H1 (cell line): ENCODE measurements around the gene ADH1A. TPM values are rescaled to one million over a fixed set of nuclear protein-coding genes. Genes with fewer than 3 reads are reported as not detected.

Experiments
- CTCF ChIA-PET: fragments of 300-600 bp; sonication (Branson Sonifier 250); formaldehyde crosslinking; loops from one replicate; lab custom pipeline; 2021; ENCODE audit not compliant: partially characterized antibody; lab: Charles Lee
- POLR2A ChIA-PET: fragments of 300-600 bp; sonication (Branson Sonifier 250); formaldehyde crosslinking; loops from one replicate; lab custom pipeline; 2021; ENCODE audit warnings: inconsistent platforms; ENCODE audit not compliant: partially characterized antibody; lab: Charles Lee
- DNase-seq, 2 experiments: peaks; one replicate each; pipeline versions ENCODE4 v3.0.0 to v3.0.0-alpha.2; 2010 to 2022; ENCODE audit warnings: low spot score in 2 of 2, low read depth in 1 of 2, mixed read lengths in 1 of 2
- FAIRE-seq: peaks from 2 replicates; lab custom pipeline; 2011; peaks lifted over from hg19 to GRCh38; lab: Jason Lieb, UNC
- H2AFZ ChIP-seq: 2 replicates; pipeline ENCODE4 v1.8.1; 2012; ENCODE audit warnings: low read length, inconsistent platforms
- H2AK5ac ChIP-seq: 2 replicates; pipeline ENCODE4 v1.6.1; 2013; ENCODE audit warnings: low read depth, low read length
- H2BK120ac ChIP-seq: replicated peaks from 2 replicates; pipeline ENCODE3; 2013; ENCODE audit warnings: low read depth, low read length, inconsistent platforms
- H2BK12ac ChIP-seq: 2 replicates; pipeline ENCODE4 v1.6.1; 2013; ENCODE audit warnings: low read depth, low read length
- H2BK15ac ChIP-seq: 2 replicates; pipeline ENCODE4 v1.6.1; 2013; ENCODE audit warnings: low read length
- H2BK20ac ChIP-seq: 2 replicates; pipeline ENCODE4 v1.6.1; 2013; ENCODE audit warnings: low read length
- H2BK5ac ChIP-seq: 2 replicates; pipeline ENCODE4 v1.6.1; 2013; ENCODE audit warnings: low read depth, low read length
- H3K14ac ChIP-seq: 2 replicates; pipeline ENCODE4 v1.6.1; 2013; ENCODE audit warnings: inconsistent platforms; ENCODE audit not compliant: insufficient read length
- H3K18ac ChIP-seq: 2 replicates; pipeline ENCODE4 v1.6.1; 2013; ENCODE audit warnings: low read length; ENCODE audit errors: extremely low read depth
- H3K23ac ChIP-seq: 2 replicates; pipeline ENCODE4 v1.6.1; 2013; ENCODE audit warnings: inconsistent platforms; ENCODE audit not compliant: insufficient read length
- H3K23me2 ChIP-seq: 2 replicates; pipeline ENCODE4 v1.6.1; 2013; ENCODE audit warnings: low read depth, low read length
- H3K27ac ChIP-seq: 2 replicates; pipeline ENCODE4 v1.6.1; 2011; ENCODE audit warnings: low read depth, low read length, inconsistent platforms
- H3K27me3 ChIP-seq, 4 experiments: replicated peaks in 1 of 4; 1 replicate in 1 of 4; 2 replicates in 3 of 4; pipeline versions ENCODE4 v1.6.1 to v1.8.1; 2011 to 2013; ENCODE audit warnings: low read length in 3 of 4, mild to moderate bottlenecking in 3 of 4, inconsistent platforms in 2 of 4, mixed read lengths in 2 of 4, moderate library complexity in 1 of 4; ENCODE audit not compliant: control insufficient read depth in 3 of 4, insufficient read depth in 3 of 4; ENCODE audit errors: extremely low read depth in 1 of 4
- H3K36me3 ChIP-seq, 4 experiments: 2 replicates each; pipeline versions ENCODE4 v1.6.1 to v1.8.1; 2011 to 2013; ENCODE audit warnings: mild to moderate bottlenecking in 4 of 4, low read length in 3 of 4, moderate library complexity in 2 of 4, control low read depth in 1 of 4, inconsistent platforms in 1 of 4; ENCODE audit not compliant: insufficient read depth in 4 of 4, control insufficient read depth in 2 of 4
- H3K4ac ChIP-seq: replicated peaks from 2 replicates; pipeline ENCODE3; 2013; ENCODE audit warnings: low read length, low read depth, mixed read lengths, inconsistent platforms; ENCODE audit not compliant: insufficient read length
- H3K4me1 ChIP-seq, 4 experiments: replicated peaks in 1 of 4; 1 replicate in 1 of 4; 2 replicates in 3 of 4; pipeline versions ENCODE4 v1.6.1 to v1.8.1; 2011 to 2013; ENCODE audit warnings: low read length in 3 of 4, inconsistent platforms in 2 of 4, mixed read lengths in 1 of 4; ENCODE audit not compliant: insufficient read depth in 4 of 4, control insufficient read depth in 3 of 4
- H3K4me2 ChIP-seq, 2 experiments: 2 replicates each; pipeline versions ENCODE4 v1.6.1 to v1.8.1; 2011 to 2013; ENCODE audit warnings: low read depth in 2 of 2, low read length in 2 of 2, control low read depth in 1 of 2, inconsistent platforms in 1 of 2, mild to moderate bottlenecking in 1 of 2; ENCODE audit not compliant: insufficient read depth in 1 of 2
- H3K4me3 ChIP-seq, 4 experiments: fragments of 200-600, 300-600 bp in 1 of 4; sonication (generic), shearing (Covaris generic), sonication (Bioruptor Twin) in 1 of 4; 2 replicates each; pipeline versions ENCODE4 v1.5.1 to v1.8.1; 2011 to 2016; ENCODE audit warnings: low read length in 4 of 4, low read depth in 3 of 4, control low read depth in 2 of 4, inconsistent platforms in 2 of 4, mild to moderate bottlenecking in 2 of 4, mixed read lengths in 1 of 4, moderate library complexity in 1 of 4; ENCODE audit not compliant: insufficient read depth in 2 of 4; ENCODE audit errors: extremely low read depth in 1 of 4
- H3K56ac ChIP-seq: replicated peaks from 2 replicates; pipeline ENCODE3; 2013; ENCODE audit warnings: low read depth, mild to moderate bottlenecking, mixed read lengths, low read length, inconsistent platforms; ENCODE audit not compliant: insufficient read length
- H3K79me1 ChIP-seq: 2 replicates; pipeline ENCODE4 v1.6.1; 2013; ENCODE audit warnings: low read depth, low read length, control low read depth
- H3K79me2 ChIP-seq, 2 experiments: 2 replicates each; pipeline versions ENCODE4 v1.6.1 to v1.8.1; 2012 to 2013; ENCODE audit warnings: low read length in 2 of 2, mild to moderate bottlenecking in 2 of 2, inconsistent platforms in 1 of 2; ENCODE audit not compliant: insufficient read depth in 2 of 2, control insufficient read depth in 1 of 2
- H3K9ac ChIP-seq, 4 experiments: replicated peaks in 1 of 4; 1 replicate in 1 of 4; 2 replicates in 3 of 4; pipeline versions ENCODE4 v1.6.1 to v1.8.1; 2011 to 2013; ENCODE audit warnings: low read depth in 3 of 4, low read length in 3 of 4, control low read depth in 2 of 4, mild to moderate bottlenecking in 2 of 4, moderate library complexity in 2 of 4, inconsistent platforms in 1 of 4; ENCODE audit errors: extremely low read depth in 1 of 4
- H3K9me3 ChIP-seq, 2 experiments: 2 replicates each; pipeline versions ENCODE4 v1.6.1 to v1.8.1; 2012 to 2013; ENCODE audit warnings: mild to moderate bottlenecking in 2 of 2, moderate library complexity in 2 of 2, control low read depth in 1 of 2, inconsistent platforms in 1 of 2, low read depth in 1 of 2, low read length in 1 of 2, mixed read lengths in 1 of 2; ENCODE audit not compliant: insufficient read depth in 2 of 2
- H4K20me1 ChIP-seq, 2 experiments: replicated peaks in 1 of 2; 2 replicates each; pipeline versions ENCODE3 to v1.8.1; 2011 to 2013; ENCODE audit warnings: inconsistent platforms in 2 of 2, low read length in 2 of 2, mild to moderate bottlenecking in 1 of 2; ENCODE audit not compliant: insufficient read depth in 2 of 2, control insufficient read depth in 1 of 2
- H4K5ac ChIP-seq: 2 replicates; pipeline ENCODE4 v1.6.1; 2013; ENCODE audit warnings: low read length, low read depth, mixed read lengths, inconsistent platforms; ENCODE audit not compliant: insufficient read length
- H4K8ac ChIP-seq: 2 replicates; pipeline ENCODE4 v1.8.0; 2013; ENCODE audit warnings: mild to moderate bottlenecking, moderate library complexity, low read length, inconsistent platforms; ENCODE audit not compliant: insufficient read depth; ENCODE audit errors: extremely low read depth
- H4K91ac ChIP-seq: replicated peaks from 2 replicates; pipeline ENCODE3; 2013; ENCODE audit warnings: low read length, mixed read lengths, inconsistent platforms; ENCODE audit not compliant: insufficient read length
- CBX8 ChIP-seq: fragments of 300-800, 300-1000 bp; sonication (generic); IDR thresholded peaks from 2 replicates; pipeline ENCODE4 v1.7.1; 2016; ENCODE audit warnings: low read depth, low read length, borderline replicate concordance
- CHD2 ChIP-seq: IDR thresholded peaks from 2 replicates; pipeline ENCODE4 v1.6.1; 2012; ENCODE audit warnings: low read length, improper control_type of control experiment
- GABPA ChIP-seq: IDR thresholded peaks from 2 replicates; pipeline ENCODE4 v1.6.1; 2011; ENCODE audit warnings: mild to moderate bottlenecking, low read length, moderate library complexity, borderline replicate concordance; ENCODE audit not compliant: insufficient read depth
- HDAC2 ChIP-seq, 2 experiments: fragments of 300-600 bp in 1 of 2; sonication (generic) in 1 of 2; IDR thresholded peaks; 2 replicates each; pipeline ENCODE4 v1.6.1; 2011 to 2012; ENCODE audit warnings: low read depth in 2 of 2, low read length in 2 of 2, mild to moderate bottlenecking in 2 of 2, moderate library complexity in 2 of 2, borderline replicate concordance in 1 of 2, inconsistent platforms in 1 of 2
- HDAC6 ChIP-seq: IDR thresholded peaks from one replicate; pipeline ENCODE4 v1.7.1; 2012; ENCODE audit warnings: low read depth, mild to moderate bottlenecking, inconsistent platforms, low read length, moderate library complexity
- POLR2AphosphoS5 ChIP-seq: IDR thresholded peaks from 2 replicates; pipeline ENCODE4 v1.6.1; 2011; ENCODE audit warnings: low read depth, low read length
- RBBP5 ChIP-seq: IDR thresholded peaks from 2 replicates; pipeline ENCODE4 v1.7.1; 2012; ENCODE audit warnings: low read depth, mild to moderate bottlenecking, inconsistent platforms, low read length, moderate library complexity, borderline replicate concordance
- SAP30 ChIP-seq: fragments of 300-600 bp; sonication (generic); IDR thresholded peaks from 2 replicates; pipeline ENCODE4 v1.7.1; 2012; ENCODE audit warnings: low read length, moderate library complexity, mild to moderate bottlenecking, inconsistent platforms; ENCODE audit not compliant: insufficient read depth, insufficient replicate concordance
- SIRT6 ChIP-seq: IDR thresholded peaks from one replicate; pipeline ENCODE4 v1.7.1; 2012; ENCODE audit warnings: low read length, inconsistent platforms
- SIX5 ChIP-seq: IDR thresholded peaks from 2 replicates; pipeline ENCODE4 v1.6.1; 2011; ENCODE audit warnings: mild to moderate bottlenecking, low read depth, low read length
- TBP ChIP-seq: IDR thresholded peaks from 2 replicates; pipeline ENCODE4 v1.6.1; 2011; ENCODE audit warnings: low read depth, low read length, improper control_type of control experiment
- ZNF274 ChIP-seq: IDR thresholded peaks from 2 replicates; pipeline ENCODE4 v1.7.0; 2012; ENCODE audit warnings: low read length, borderline replicate concordance; ENCODE audit errors: extremely low read depth
- WGBS, 2 experiments: shearing (Covaris generic) in 1 of 2; methylation state at CpG; one replicate each; pipeline versions ENCODE4 v1.1.6 to v1.1.7; 2013 to 2015; ENCODE audit warnings: low lambda C conversion rate in 2 of 2, mixed read lengths in 2 of 2, inconsistent platforms in 1 of 2, low coverage in 1 of 2, missing lambda C conversion rate in 1 of 2; ENCODE audit not compliant: insufficient replicate concordance in 2 of 2, insufficient coverage in 1 of 2, insufficient read length in 1 of 2; ENCODE audit errors: extremely low coverage in 1 of 2, missing lambda C conversion rate in 1 of 2; 5-methylcytosine and 5-hydroxymethylcytosine counted together
- polyA plus RNA-seq, 7 experiments: library from polyadenylated mRNA; depleted of rRNA in 3 of 7; stranded (reverse) in 5 of 7; unstranded in 2 of 7; fragments of >200 nt in 5 of 7; fragments of 200-250 nt in 2 of 7; gene quantifications; 1 replicate in 5 of 7; 2 replicates in 1 of 7; 4 replicates in 1 of 7; pipeline versions ENCODE4 v1.2.1 to v1.2.3, GENCODE V29; 2011 to 2013; ENCODE audit warnings: missing spikeins in 2 of 7, mixed read lengths in 2 of 7
- total RNA-seq: library from RNA; stranded (reverse); fragmentation: NEBNext Ultra II Directional; extraction: Animal tissue kit (Norgen Biotek cat#: 25700); gene quantifications from 2 replicates; pipeline ENCODE4 v1.2.1, GENCODE V29; 2021
- TF ChIP-seq, protein P1 (sequence below): IDR thresholded peaks from 2 replicates; pipeline ENCODE4 v1.6.1; 2012; ENCODE audit warnings: low read length, inconsistent platforms

ADH1A gene
- total and polyA plus RNA-seq, 2 of the 8 experiments (the other 6 are each of a cell fraction or from before 2014, with no cell fraction given), result not detected

DNA sequence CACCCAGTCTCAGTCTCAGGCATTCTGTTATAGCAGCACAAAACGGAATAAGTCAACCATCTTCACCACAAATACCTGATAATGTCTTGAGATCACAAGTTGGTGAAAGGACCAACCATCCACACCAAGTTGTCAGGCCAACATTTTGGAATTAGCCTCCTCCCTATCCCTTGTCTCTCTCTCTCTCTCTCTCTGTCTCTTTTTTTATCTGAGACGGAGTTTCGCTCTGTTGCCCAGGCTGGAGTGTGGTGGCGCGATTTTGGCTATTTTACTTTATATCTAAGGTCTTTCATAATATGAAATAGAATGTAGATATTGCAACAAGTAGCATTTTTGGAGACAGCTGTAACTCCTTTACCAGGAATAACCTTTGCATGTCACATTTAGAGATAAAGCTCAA is 15.7 kb downstream of the ADH1A start:
- Histone ChIP-seq H3K23me2 (no peaks in the 10 kb centered on the region), H2BK20ac (no peak overlapping the region), H4K8ac (no peak overlapping the region), H3K18ac (no peak overlapping the region), H3K79me1 (no peaks in the 10 kb centered on the region), H3K27me3 (no peaks in the 10 kb centered on the region), H3K79me2 (no peaks in the 10 kb centered on the region), H3K9ac (no peak overlapping the region), H3K14ac (no peak overlapping the region), H4K20me1 (no peaks in the 10 kb centered on the region), H3K36me3 (no peaks in the 10 kb centered on the region), H2AK5ac (no peak overlapping the region), H4K5ac (no peak overlapping the region), H3K4me3 (no peak overlapping the region), H2AFZ (no peak overlapping the region), H3K4ac (no peak overlapping the region), H4K91ac (no peak overlapping the region), H3K4me2 (no peak overlapping the region), H3K9me3 (peaks cover 4 to 7% of the 10 kb centered on the region in 2 experiments; a peak in 2 of 4 replicates), H2BK15ac (no peak overlapping the region), H2BK5ac (no peak overlapping the region), H2BK12ac (no peak overlapping the region), H3K4me1 (no peaks in the 10 kb centered on the region), H3K27ac (no peak overlapping the region), H2BK120ac (no peak overlapping the region), H3K23ac (no peak overlapping the region), H3K56ac (no peak overlapping the region)
- FAIRE-seq, result no peak
- 96% methylated on average over 5 of the region's 5 CpGs; no CpG with 5 or more reads in 1 of the 2 experiments for WGBS, 2 experiments
- no peak for DNase-seq
- CTCF ChIA-PET, result no interaction called here
- POLR2A ChIA-PET, result no interaction called here
- TF ChIP-seq HDAC6 (no peak), CBX8 (no peak), TBP (no peak), HDAC2 (IDR thresholded peaks at IDR 0.05; ENCODE audit: borderline replicate concordance in 1 of 2, low read depth in 2 of 2, low read length in 2 of 2) (no peak), CHD2 (no peak), ZNF274 (no peak), GABPA (no peak), SIRT6 (no peak), SIX5 (no peak), SAP30 (no peak), RBBP5 (no peak), POLR2AphosphoS5 (no peak)
- TF ChIP-seq, protein P1, sequence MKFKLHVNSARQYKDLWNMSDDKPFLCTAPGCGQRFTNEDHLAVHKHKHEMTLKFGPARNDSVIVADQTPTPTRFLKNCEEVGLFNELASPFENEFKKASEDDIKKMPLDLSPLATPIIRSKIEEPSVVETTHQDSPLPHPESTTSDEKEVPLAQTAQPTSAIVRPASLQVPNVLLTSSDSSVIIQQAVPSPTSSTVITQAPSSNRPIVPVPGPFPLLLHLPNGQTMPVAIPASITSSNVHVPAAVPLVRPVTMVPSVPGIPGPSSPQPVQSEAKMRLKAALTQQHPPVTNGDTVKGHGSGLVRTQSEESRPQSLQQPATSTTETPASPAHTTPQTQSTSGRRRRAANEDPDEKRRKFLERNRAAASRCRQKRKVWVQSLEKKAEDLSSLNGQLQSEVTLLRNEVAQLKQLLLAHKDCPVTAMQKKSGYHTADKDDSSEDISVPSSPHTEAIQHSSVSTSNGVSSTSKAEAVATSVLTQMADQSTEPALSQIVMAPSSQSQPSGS, result no peak
